ENCODE results near the gene GRHL1.

The GRHL1 gene

GRCh38 chr2:9945596-9945995 is 5.9 kb upstream of the GRHL1 start:
- Histone ChIP-seq H3K4me3 (ENCODE audit: low read depth, low read length) (no peak overlapping the region), H3K36me3 (ENCODE audit: control insufficient read depth in 2 of 2, insufficient read depth in 1 of 2, low read length in 2 of 2) (no peaks in the 10 kb centered on the region), H3K27ac (ENCODE audit: extremely low read depth, low read depth, low read length) (no peak overlapping the region), H3K4me1 (ENCODE audit: control insufficient read depth, insufficient read depth, low read length) (peaks cover 9% of the 10 kb centered on the region), H3K9me3 (ENCODE audit: control insufficient read depth, insufficient read depth, low read depth, low read length) (no peaks in the 10 kb centered on the region)
- ChIA-PET POLR2A (no interaction called here), CTCF (interaction anchor here (1.0 kb wide), 1 partner anchor 12 kb away, joined by 3 read pairs; no protein-coding TSS in a partner anchor)
- TF ChIP-seq ZNF555 (tag by site-specific recombination; conservative IDR thresholded peaks at IDR 0.05) = no peak
- no peak for TF ChIP-seq ZNF146 (tag by site-specific recombination; IDR thresholded peaks at IDR 0.05)
- no peak for TF ChIP-seq ZNF155 (tag by site-specific recombination; IDR thresholded peaks at IDR 0.05)
- no peak for TF ChIP-seq ZNF292 (tag by site-specific recombination; IDR thresholded peaks at IDR 0.05; ENCODE audit: borderline replicate concordance, low read depth)

GRCh38 chr2:9946076-9946475 is 5.4 kb upstream of the GRHL1 start:
- no peaks in the 10 kb centered on the region for H3K9me3 ChIP-seq (ENCODE audit: control insufficient read depth, insufficient read depth, low read depth, low read length)
- H3K36me3 ChIP-seq (ENCODE audit: control insufficient read depth in 2 of 2, insufficient read depth in 1 of 2, low read length in 2 of 2) = no peaks in the 10 kb centered on the region
- H3K4me3 ChIP-seq (ENCODE audit: low read depth, low read length) = no peak overlapping the region
- H3K27ac ChIP-seq (ENCODE audit: extremely low read depth, low read depth, low read length) = no peak overlapping the region
- ChIA-PET CTCF (interaction anchor here (0.7 kb wide), 1 partner anchor 12 kb away, joined by 3 read pairs; no protein-coding TSS in a partner anchor), POLR2A (no interaction called here)
- peaks cover 7% of the 10 kb centered on the region; the same call in 1 of the 2 replicates for H3K4me1 ChIP-seq (ENCODE audit: control insufficient read depth, insufficient read depth, low read length)
- TF ChIP-seq ZFP41 (tag by site-specific recombination; IDR thresholded peaks at IDR 0.05; ENCODE audit: borderline replicate concordance) (no peak), ZNF510 (tag by site-specific recombination; IDR thresholded peaks at IDR 0.05; ENCODE audit: insufficient replicate concordance) (no peak), CTCF (tag by site-specific recombination; IDR thresholded peaks at IDR 0.05) (no peak), ZSCAN5A (tag by site-specific recombination; IDR thresholded peaks at IDR 0.05) (no peak), ZNF433 (tag by site-specific recombination; IDR thresholded peaks at IDR 0.05; ENCODE audit: low read depth) (no peak), ZNF830 (tag by site-specific recombination; IDR thresholded peaks at IDR 0.05; ENCODE audit: low read depth) (no peak), ZNF18 (tag by site-specific recombination; IDR thresholded peaks at IDR 0.05) (no peak), SP2 (tag by site-specific recombination; IDR thresholded peaks at IDR 0.05) (no peak), REST (tag by site-specific recombination; IDR thresholded peaks at IDR 0.05) (no peak), ZNF449 (tag by site-specific recombination; IDR thresholded peaks at IDR 0.05) (no peak)
